ENCODE data around the gene GDPD5.

Gene GDPD5

GRCh38 chr11:75534259-75535069 lies 8.7 kb upstream of the GDPD5 start:
- DNase-seq, result no peak

DNA sequence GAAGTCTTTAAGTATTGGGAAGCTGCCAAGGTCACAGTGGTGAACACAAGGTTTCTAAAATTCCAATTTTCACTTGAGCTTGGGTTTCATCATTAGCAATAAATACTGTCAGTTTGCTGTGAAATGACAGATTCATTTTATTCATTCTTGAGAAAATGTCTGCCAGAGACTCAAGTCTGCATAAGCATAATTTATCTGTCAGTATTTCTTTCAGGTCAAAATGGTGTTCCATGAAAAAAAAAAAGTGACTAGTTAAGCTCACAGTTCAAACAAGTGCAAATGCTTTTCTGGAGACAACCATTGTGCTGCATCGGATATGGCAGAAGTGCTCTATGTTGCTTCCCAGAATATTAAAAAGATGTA lies 8.1 kb upstream of the GDPD5 start:
- no peak for DNase-seq

GRCh38 chr11:75532200-75533048 lies 6.7 kb upstream of the GDPD5 start:
- DNase-seq, result peak; percentile 32

GRCh38 chr11:75531325-75531724 lies 5.6 kb upstream of the GDPD5 start:
- no peak for DNase-seq

- no peak for DNase-seq
Measured at GRCh38 chr11:75530577-75530976, 4.8 kb upstream of the GDPD5 start.

DNA sequence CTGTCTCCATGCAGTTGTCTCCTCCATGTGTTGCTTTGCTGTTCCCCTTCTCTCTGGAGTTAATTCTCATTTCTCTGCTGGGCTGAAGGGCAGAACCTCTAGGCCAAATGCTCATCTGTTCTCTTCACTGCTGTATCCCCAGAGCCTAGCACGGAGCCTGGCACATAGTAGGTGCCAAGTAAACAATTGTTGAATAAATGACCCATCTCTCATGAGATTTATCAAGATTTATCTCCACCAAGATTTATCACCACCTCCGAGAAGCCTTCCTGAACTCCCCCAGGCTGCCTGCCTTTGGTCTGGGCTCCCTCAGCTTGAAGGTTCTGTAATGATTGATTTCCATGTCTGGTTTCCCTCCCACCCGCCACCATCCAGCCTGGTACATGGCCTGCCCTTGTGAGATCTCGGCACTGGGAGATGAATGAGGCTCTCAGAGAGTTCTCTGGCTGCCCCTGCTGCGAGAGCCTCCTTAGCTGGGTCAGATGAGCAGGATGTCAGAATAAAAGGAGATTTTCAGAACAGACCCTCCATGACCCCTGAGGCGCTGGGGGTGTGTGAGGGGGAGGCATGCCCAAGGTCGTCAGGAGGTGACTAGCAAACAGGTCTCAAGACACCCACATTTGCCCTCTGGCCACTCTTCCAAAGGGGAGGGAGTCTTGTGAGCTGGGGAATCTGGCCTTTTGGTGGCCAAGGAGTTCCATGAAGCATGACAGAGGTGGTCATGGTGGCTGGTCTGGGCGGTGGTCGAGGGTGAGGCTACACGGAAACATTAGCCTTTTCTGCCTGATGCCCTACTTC lies 2.4 kb upstream of the GDPD5 start:
- DNase-seq, result no peak

DNA sequence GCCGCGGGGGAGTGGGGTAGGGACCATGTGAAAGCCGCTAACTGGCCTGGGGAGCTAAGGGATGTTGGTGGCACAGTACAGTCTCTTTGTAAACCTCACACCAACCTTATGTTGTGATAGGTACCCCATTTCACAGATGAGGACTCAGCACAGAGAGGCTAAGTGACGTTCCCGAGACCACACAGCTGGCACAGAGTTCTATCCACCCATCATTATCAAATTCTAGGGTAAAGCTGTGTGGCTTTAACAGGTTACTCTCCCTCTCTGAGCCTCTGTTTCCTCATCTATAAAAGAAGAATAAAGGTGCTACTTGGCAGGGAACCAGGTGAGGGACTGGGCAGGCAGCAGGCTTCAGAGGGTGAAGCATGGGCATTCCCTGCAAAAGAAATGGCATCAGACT lies 1.4 kb upstream of the GDPD5 start:
- no peak for DNase-seq

DNA sequence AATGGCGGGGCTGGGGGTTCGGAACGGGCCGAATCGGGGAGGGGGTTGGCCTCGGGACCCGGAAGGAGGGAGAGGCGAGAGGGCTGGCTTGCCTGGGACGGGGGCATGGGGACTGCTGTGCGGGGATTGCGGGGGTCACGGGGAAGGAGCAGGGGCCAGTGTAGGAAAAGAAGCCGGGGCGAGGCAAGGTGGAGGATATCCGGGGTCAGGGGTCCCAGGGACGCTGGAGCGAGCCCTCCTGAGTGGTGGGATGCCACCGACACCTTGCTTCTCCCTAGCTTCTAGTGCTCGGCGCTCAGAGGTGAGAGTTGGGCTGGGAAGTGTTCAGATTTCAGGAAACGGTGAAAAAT lies 426 bp upstream of the GDPD5 start:
- no peak for DNase-seq

- DNase-seq, result peak; percentile 1
Measured at GRCh38 chr11:75524665-75525432, 892 bp downstream of the GDPD5 start.

DNA sequence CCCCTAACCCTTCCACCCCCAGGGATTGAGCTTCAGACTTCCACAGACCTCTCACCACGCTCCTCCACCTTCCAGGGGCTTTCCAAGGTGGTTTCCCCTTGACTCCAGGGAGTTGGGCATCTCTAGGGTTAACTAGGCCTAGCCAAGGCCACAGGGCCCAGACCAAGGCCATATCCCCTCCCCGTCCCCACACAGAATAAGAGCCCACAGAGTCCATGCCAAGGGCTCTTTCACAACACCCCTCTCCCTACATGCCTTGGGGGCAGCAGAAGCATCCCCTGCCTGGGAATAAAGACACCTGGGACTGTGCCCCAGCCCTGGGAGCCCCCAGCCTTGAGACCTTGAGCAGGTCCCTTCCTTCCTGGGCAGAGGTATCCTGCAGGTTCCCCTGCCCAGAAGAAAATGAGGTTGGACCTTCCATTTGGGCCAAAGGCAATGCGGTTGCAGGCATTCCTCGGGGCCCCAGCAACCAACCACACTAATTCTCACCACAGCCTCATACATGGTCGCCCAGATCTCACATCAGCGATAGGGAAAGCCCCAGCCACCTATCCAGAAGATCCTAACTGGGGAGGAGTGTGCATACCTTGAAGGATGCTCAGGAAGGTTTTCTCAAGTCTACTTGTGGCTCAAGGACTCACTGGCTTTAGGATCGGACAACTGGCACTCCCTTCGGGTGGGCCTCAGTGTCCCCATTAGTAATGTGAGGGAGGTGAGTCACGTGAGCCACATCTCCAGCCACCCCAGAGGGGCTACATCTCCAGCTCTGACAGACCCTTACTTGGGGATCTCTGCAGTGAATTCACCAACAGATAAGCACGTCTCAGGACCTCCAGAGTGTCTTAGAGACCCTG lies 1.7 kb downstream of the GDPD5 start:
- DNase-seq, result no peak

DNA sequence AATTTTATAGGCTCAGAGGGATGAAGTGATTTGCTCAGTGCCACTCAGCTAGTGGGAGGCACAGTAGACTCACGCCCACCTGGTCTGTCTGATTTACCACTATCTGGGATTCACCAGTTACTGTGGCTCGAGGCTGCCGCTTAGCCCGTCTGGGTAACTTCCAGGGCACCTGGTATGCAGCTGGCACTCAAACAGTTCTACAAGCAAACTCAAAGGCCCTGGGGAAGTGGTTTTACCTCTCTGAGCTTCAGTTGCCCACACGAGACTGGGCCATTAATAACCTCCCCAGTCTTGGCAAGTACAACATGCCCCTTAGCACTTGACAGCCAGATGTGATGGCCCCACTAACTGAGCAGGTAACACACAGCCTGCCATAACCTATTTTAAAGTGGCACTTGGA lies 2.6 kb downstream of the GDPD5 start:
- DNase-seq, result no peak

DNA sequence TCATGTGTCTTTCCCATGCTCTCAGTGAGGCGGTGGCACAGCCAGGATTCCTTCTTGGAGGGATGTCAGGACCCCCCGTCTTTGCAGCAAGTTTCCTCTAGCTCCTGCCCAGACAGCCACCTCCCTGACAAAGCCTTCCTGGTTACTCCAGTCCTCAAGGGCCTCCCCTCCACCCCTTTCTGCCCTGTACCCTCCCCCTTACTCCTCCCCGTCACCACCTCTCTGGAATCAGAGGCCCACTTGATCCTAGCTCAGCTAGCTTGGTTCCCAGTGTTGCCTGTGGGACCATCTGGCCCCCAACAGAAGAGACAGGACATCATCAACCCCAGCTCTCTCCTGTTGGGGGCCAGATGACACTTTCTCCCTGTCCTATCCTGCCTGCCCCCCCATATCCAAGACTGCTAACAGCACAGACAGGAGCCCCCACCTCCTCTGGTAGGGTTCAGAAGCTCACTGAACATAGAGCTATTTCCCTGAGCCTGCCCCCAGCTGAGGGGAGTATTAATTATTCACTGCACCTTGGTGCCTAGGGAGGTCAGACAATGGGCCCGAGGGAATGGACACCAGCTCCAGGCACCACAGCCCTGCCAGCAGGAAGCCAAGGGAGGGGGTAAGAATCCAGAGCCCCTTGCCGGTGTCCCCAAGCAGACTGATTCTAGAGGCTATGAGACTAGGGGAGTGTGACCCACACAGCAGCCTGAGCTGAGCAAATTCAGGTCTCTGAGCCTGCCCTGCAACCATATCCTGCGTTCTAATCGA lies 3.3 kb downstream of the GDPD5 start:
- no peak for DNase-seq

GRCh38 chr11:75520688-75521087 lies 5.1 kb downstream of the GDPD5 start:
- no peak for DNase-seq

- no peak for DNase-seq
Measured at GRCh38 chr11:75518771-75519653, 6.7 kb downstream of the GDPD5 start.

DNA sequence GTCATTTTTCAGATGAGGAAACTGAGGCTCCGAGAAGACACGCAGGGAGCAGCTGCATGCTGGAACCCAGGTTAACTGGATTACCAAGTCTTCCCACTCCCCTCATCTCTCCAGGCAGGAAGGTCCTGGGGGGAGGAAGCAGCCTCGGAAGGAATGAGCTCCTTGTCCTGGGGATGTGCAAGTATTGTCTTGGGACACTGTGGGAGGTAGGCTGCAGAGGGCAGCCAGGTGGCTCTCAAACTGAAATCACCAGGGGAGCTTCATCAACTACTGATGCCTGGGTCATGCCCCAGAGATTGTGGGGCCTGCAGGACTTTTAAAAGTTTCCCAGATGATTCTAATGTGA lies 7.6 kb downstream of the GDPD5 start:
- DNase-seq, result no peak

DNA sequence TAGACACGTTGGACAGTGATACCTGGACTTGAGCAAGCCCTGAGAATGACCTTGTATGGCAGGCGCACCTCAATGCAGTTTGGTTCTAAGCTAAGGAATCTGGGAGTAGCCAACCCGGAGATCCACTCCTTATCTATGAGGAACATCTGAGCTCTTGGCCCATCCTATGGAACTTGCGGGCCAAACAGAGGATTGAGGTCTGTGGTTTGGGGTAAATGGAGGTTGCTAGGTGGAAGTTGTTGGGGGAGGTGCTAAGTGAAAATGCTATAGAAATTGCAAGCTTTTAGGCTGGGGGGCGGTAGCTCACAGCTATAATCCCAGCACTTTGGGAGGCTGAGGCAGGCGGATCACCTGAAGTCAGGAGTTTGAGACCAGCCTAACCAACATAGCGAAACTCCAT lies 8.9 kb downstream of the GDPD5 start:
- DNase-seq, result no peak

DNA sequence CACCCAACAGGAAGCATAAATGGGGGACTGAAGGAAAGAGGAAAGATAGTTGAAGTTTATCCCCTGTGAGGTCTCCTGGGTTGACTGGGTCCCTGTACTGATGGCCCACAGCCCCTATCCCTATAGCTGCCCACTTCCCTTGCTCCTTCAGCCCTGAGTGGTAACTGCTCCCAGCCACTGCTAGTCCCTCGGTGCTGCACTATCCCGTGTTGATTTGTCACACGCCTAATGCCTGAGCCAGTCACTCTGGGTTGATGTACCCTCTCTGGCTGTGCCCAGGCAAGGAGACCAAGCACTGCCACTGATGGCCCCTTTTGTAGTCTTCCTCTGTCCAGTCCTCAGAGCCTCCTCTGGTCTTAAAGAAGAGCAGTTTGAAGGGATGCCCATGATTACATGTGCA lies 9.6 kb downstream of the GDPD5 start:
- DNase-seq, result no peak

GRCh38 chr11:75514596-75514995 lies 11.1 kb downstream of the GDPD5 start:
- DNase-seq, result no peak

GRCh38 chr11:75513250-75513649 lies 12.5 kb downstream of the GDPD5 start:
- DNase-seq, result no peak

- no peak for DNase-seq
Measured at GRCh38 chr11:75510723-75511019, 15.1 kb downstream of the GDPD5 start.

All from NCI-H2171 treated with DMSO at 0.1 percent for 48 hours (cell line).